Liver (tissue), 3 donors: Measurements from ENCODE around the gene ATG5.

Source experiments
- EGR1 ChIP-seq, 2 donors: IDR thresholded peaks; 2 replicates each; pipeline ENCODE4 v1.6.1; 2016 to 2018; ENCODE audit warnings: antibody characterized with exemption in 2 of 2, low read depth in 2 of 2
- JUND ChIP-seq, 2 donors: IDR thresholded peaks; 2 replicates each; pipeline ENCODE4 v1.6.1; 2016; ENCODE audit warnings: antibody characterized with exemption in 2 of 2
- TAF1 ChIP-seq: conservative IDR thresholded peaks from 2 replicates; pipeline ENCODE4 v1.6.1; 2016; ENCODE audit warnings: antibody characterized with exemption, mild to moderate bottlenecking
- YY1 ChIP-seq: IDR thresholded peaks from 2 replicates; pipeline ENCODE4 v1.6.1; 2016; ENCODE audit warnings: antibody characterized with exemption, mild to moderate bottlenecking
- TF ChIP-seq, protein P1 (sequence below): fragments of 150-350 bp; IDR thresholded peaks from 2 replicates; pipeline ENCODE4 v1.5.1; 2017; ENCODE audit warnings: improper control_type of control experiment, low read depth, low read length; ENCODE audit not compliant: missing input control
- TF ChIP-seq, protein P2 (sequence below): IDR thresholded peaks from 2 replicates; pipeline ENCODE4 v1.6.1; 2016; ENCODE audit warnings: antibody characterized with exemption
- TF ChIP-seq, protein P3 (sequence below): IDR thresholded peaks from 2 replicates; pipeline ENCODE4 v1.6.1; 2016; ENCODE audit warnings: antibody characterized with exemption
- TF ChIP-seq, protein P4 (sequence below): IDR thresholded peaks from 2 replicates; pipeline ENCODE4 v1.6.1; 2016; ENCODE audit warnings: antibody characterized with exemption, mild to moderate bottlenecking
- donor health status: healthy.
- donor health status: healthy.

DNA sequence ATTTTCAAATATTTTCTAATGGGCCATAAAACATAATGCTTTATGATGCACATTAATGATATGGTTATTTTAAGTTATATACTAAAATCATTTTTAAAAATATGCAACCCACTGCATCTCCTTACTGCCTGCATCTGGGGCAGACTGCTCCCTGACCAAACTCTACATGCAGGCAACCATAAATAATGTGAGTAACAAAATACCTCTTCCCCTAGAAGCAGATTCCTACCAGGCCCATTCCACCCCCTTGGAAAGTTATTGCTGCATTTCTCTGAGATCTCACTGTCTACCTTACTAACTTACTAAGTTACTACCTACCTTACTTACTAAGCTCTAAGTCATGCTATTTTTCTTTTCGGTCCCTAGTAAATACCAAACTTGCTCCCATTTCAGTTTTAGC is 71.8 kb downstream of the ATG5 start:
- TF ChIP-seq, protein P1, sequence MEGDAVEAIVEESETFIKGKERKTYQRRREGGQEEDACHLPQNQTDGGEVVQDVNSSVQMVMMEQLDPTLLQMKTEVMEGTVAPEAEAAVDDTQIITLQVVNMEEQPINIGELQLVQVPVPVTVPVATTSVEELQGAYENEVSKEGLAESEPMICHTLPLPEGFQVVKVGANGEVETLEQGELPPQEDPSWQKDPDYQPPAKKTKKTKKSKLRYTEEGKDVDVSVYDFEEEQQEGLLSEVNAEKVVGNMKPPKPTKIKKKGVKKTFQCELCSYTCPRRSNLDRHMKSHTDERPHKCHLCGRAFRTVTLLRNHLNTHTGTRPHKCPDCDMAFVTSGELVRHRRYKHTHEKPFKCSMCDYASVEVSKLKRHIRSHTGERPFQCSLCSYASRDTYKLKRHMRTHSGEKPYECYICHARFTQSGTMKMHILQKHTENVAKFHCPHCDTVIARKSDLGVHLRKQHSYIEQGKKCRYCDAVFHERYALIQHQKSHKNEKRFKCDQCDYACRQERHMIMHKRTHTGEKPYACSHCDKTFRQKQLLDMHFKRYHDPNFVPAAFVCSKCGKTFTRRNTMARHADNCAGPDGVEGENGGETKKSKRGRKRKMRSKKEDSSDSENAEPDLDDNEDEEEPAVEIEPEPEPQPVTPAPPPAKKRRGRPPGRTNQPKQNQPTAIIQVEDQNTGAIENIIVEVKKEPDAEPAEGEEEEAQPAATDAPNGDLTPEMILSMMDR, result no peak
- TF ChIP-seq TAF1 (no peak), EGR1 (IDR thresholded peaks at IDR 0.05; ENCODE audit: low read depth in 2 of 2) (no peak), YY1 (no peak), JUND (IDR thresholded peaks at IDR 0.05) (no peak)
- TF ChIP-seq, protein P2, sequence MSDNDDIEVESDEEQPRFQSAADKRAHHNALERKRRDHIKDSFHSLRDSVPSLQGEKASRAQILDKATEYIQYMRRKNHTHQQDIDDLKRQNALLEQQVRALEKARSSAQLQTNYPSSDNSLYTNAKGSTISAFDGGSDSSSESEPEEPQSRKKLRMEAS, result no peak
- TF ChIP-seq, protein P3, sequence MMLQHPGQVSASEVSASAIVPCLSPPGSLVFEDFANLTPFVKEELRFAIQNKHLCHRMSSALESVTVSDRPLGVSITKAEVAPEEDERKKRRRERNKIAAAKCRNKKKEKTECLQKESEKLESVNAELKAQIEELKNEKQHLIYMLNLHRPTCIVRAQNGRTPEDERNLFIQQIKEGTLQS, result no peak
- TF ChIP-seq, protein P4, sequence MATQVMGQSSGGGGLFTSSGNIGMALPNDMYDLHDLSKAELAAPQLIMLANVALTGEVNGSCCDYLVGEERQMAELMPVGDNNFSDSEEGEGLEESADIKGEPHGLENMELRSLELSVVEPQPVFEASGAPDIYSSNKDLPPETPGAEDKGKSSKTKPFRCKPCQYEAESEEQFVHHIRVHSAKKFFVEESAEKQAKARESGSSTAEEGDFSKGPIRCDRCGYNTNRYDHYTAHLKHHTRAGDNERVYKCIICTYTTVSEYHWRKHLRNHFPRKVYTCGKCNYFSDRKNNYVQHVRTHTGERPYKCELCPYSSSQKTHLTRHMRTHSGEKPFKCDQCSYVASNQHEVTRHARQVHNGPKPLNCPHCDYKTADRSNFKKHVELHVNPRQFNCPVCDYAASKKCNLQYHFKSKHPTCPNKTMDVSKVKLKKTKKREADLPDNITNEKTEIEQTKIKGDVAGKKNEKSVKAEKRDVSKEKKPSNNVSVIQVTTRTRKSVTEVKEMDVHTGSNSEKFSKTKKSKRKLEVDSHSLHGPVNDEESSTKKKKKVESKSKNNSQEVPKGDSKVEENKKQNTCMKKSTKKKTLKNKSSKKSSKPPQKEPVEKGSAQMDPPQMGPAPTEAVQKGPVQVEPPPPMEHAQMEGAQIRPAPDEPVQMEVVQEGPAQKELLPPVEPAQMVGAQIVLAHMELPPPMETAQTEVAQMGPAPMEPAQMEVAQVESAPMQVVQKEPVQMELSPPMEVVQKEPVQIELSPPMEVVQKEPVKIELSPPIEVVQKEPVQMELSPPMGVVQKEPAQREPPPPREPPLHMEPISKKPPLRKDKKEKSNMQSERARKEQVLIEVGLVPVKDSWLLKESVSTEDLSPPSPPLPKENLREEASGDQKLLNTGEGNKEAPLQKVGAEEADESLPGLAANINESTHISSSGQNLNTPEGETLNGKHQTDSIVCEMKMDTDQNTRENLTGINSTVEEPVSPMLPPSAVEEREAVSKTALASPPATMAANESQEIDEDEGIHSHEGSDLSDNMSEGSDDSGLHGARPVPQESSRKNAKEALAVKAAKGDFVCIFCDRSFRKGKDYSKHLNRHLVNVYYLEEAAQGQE, result no peak
